GM10847 (cell line): Measurements from ENCODE around the gene MFAP4.

Experiments
- POLR2A ChIP-seq: IDR thresholded peaks from 2 replicates; pipeline ENCODE4 v1.6.1; 2011; ENCODE audit not compliant: insufficient read length; ENCODE audit errors: extremely low read depth

Gene MFAP4

GRCh38 chr17:19414396-19415280 is 27.6 kb upstream of the MFAP4 start:
- no peak for TF ChIP-seq POLR2A

DNA sequence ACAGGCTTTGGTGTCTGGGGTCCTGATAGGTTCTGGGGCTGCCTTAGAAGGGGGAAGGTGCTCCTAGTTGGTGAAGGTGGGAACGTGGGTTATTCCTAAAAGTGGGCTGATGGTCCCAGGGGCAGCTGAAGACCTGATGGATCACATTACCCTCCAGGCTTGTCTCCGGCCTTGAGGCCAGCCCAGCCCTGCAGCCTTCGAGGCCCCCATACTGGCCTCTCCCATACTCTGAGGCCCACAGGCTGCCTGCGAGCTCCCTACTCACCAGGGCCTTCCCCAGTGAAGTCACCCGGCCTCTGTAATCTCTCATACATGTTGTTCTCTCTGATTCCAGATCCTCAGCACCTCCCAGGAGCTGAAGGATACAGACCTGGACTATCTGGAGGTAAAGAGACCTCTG is 26.8 kb upstream of the MFAP4 start:
- TF ChIP-seq POLR2A, result no peak

DNA sequence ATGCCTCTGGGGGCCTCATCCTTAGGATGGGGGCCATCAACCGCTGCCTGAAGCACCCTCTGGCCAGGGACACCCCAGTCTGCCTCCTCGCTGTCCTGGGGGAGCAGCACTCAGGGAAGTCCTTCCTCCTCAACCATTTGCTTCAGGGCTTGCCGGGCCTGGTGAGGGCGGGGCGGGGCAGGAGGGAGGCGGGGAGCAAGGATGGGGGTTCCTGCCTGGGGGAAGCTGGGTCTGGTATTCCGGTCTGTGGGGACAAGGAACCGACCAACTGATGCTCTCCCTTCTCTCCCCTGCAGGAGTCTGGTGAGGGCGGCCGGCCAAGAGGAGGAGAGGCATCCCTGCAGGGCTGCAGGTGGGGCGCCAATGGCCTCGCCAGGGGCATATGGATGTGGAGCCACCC is 26.0 kb upstream of the MFAP4 start:
- no peak for TF ChIP-seq POLR2A

GRCh38 chr17:19412510-19412909 is 25.5 kb upstream of the MFAP4 start:
- no peak for TF ChIP-seq POLR2A

DNA sequence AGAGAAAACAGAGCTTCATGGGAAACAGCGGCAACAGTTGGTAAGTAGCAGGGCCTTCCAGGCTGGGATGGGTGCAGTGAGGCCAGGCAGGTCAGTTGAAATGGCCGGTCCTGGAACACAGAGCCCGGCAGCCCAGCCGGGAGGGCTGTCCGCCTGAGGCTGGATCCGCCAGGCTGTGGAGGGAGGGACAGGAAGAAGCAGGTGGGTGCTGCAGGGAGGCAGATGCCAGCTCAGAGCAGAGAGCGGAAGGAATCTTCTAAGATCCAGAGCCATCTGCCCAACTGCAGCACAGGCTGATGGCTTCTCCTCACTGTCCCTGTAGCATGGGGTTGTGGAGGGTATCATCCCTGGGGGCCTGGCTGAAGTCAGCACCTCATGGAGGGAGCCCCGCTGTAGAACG is 24.6 kb upstream of the MFAP4 start:
- TF ChIP-seq POLR2A, result no peak

GRCh38 chr17:19410875-19411620 is 24.1 kb upstream of the MFAP4 start, which contains the start of gene RNF112:
Gene RNF112, plus strand, starts transcription at chr17:19411232. Its CDS starts 177 bp downstream, at chr17:19411409.
- TF ChIP-seq POLR2A, result no peak

DNA sequence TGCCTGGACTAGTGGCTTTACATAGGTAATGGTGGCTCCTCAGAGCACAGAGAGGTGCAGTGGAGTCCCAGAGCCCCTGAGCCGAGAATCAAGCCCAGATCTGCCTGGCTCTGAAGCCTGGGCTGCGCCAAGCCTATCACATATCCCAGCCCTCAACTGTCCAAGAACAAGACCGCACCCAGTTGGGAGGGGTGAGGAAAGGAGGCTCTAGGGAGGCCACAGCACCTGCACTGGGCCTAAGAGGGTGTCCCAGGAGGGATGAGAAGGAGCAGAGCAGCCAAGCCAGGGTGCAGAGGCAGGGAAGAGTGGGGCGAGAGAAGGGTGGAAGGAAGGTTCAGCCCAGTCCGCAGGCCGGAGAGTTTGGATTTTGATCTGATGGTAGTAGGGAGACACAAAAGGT is 23.1 kb upstream of the MFAP4 start:
- TF ChIP-seq POLR2A, result no peak

- no peak for TF ChIP-seq POLR2A
These were observed 22.5 kb upstream of the MFAP4 start for GRCh38 chr17:19409509-19409908.

GRCh38 chr17:19409066-19409465 is 22.1 kb upstream of the MFAP4 start:
- no peak for TF ChIP-seq POLR2A

- TF ChIP-seq POLR2A, result no peak
These were observed 21.3 kb upstream of the MFAP4 start for GRCh38 chr17:19408346-19408710.

DNA sequence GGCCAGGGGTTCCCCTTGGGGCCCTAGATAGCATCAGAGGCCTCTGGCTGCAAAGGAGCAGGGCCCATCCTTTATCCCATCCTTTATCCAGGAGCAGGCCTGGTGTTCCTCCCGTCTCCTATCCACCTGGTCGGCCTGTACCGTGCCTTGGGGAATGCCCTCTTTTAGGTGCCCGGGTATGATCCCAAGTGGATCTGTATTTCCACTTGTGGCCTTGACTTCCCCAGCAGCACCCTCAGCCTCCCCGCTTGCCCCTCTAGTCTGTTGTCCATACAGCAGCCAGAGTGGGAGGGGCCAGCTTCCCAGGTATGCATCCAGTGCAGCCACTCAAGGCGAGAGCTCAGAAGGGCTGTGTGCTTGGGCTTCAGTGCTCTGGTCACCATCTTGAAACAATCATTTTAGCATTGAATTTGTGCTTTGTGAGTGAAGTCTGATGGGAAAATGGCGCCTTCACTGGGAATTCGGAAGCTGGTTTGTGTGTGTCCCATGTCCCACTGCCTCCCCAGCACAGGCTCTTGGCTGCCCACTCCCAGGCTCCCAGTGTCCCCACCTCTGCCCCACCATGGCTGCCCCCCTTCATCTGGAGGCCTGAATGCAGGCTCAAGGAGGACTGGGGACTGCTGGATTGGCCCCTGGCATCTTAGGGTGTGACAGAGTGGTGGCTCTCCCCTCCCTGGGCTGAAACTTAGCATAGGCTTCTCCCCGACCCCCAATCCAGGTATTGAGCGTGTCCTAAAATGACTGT is 20.8 kb upstream of the MFAP4 start:
- no peak for TF ChIP-seq POLR2A

DNA sequence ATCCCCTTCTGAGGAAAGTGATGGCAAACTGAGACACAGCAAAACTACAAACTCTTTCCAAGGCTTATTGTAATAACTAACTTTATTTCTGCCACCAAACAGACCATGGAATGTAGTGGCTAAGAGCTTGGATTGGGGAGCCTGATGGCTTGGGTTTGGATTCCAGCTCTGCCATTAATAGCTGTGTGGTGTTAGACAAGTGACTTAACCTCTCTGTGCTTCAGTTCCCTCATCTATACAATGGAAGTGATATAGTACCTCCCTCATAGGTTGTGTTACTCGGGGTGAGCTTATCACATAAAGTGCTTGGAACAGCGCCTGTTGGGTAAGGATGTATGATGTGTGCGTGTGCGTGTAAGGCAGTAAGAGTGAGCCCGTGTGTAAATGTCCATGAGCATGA is 18.1 kb upstream of the MFAP4 start:
- no peak for TF ChIP-seq POLR2A

DNA sequence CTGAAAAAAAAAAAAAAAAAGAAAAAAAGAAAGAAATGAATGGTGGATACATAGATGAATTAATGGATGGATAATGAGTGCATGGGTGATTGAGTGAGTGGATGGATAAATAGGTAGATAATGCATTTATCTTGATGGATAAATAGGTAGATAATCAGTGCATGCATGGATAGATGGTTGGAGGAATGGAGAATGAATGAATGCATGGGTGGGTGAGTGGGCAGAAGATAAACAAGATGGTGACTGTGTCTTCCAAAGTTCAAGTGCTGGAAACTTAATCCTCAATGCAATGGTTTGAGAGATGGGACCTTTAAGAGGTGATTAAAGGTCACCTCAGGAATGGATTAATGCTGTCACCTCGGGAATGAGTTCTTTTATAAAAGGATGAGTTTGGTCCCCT is 17.3 kb upstream of the MFAP4 start:
- TF ChIP-seq POLR2A, result no peak

DNA sequence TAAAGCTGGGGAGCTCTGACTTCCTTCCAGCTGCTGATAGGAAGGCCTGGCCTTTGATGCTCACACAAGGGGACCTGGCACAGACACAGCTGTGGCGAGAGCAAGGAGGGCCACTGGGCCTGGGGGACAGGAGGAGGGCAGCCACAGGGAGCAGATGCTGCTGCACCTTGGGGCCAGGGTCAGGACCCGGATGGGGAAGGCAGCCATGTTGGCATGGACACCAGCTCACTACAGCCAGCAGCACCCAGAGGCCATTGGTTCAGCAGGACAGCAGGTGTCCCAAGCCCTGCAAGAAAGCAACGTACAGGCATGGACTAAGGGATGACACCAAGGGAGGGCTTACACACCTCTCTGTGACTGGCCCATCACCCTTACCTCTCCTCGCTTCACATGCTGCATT is 16.0 kb upstream of the MFAP4 start:
- TF ChIP-seq POLR2A, result no peak

DNA sequence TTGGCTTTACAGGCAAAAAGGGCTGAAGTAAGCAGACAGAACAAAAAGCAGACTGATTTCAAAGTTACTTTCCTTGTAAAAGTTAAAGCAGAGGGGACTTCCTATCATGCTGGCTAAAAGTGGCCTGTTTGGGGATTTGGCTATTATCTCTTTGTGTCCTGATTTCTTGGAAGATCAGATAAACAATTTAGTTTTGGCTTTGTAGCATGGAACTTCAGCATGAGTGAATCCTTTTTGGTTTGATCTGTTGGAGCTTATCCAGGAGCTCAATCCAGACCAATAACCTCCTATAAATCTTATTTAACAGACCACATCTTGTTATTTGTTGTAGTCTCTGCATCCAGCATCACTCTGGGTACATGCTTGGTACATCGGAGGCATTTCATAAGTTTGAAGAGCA is 15.2 kb upstream of the MFAP4 start:
- TF ChIP-seq POLR2A, result no peak

- no peak for TF ChIP-seq POLR2A
These were observed 14.5 kb upstream of the MFAP4 start for GRCh38 chr17:19401321-19402010.
